Transverse colon (tissue), 3 donors: ENCODE measurements around the gene NXPE4.

Source experiments
- CTCF ChIP-seq, 5 experiments: fragments of 200-600 bp in 3 of 5; fragments of 450-650 bp in 2 of 5; sonication (generic) in 3 of 5; IDR thresholded peaks; 1 replicate in 2 of 5; 2 replicates in 3 of 5; pipeline ENCODE4 v1.5.1; 2016 to 2017; ENCODE audit warnings: antibody characterized with exemption in 5 of 5, inconsistent platforms in 3 of 5, mild to moderate bottlenecking in 2 of 5, moderate library complexity in 1 of 5
- EP300 ChIP-seq: sonication (generic); formaldehyde crosslinking; IDR thresholded peaks from one replicate; pipeline ENCODE4 v1.6.1; 2017; ENCODE audit warnings: antibody characterized with exemption, low read depth
- POLR2A ChIP-seq: fragments of 450-650 bp; IDR thresholded peaks from one replicate; pipeline ENCODE4 v1.6.1; 2016; ENCODE audit warnings: antibody characterized with exemption, mild to moderate bottlenecking, moderate library complexity

GRCh38 chr11:114553642-114554041 lies 41.9 kb downstream of the NXPE4 start:
- TF ChIP-seq CTCF (IDR thresholded peaks at IDR 0.05) (no peak), EP300 (no peak), POLR2A (no peak)
